ENCODE results near the gene NFIX.
A peak's percentile ranks its signal among the peaks of the same experiment; 100 is the strongest.

NFIX gene

GRCh38 chr19:13070425-13071140 lies 75.3 kb downstream of the NFIX start:
- H3K9ac ChIP-seq (ENCODE audit: low read length in 2 of 2): peak overlapping the region in 1 of 2 donors; percentile 29
- no peaks in the 10 kb centered on the region for H3K9me3 ChIP-seq (ENCODE audit: control insufficient read depth in 2 of 2, low read length in 2 of 2)
- no peak overlapping the region for H3K4me3 ChIP-seq (ENCODE audit: low read length in 2 of 2)
- H3K4me1 ChIP-seq (ENCODE audit: control insufficient read depth, insufficient read depth, low read length): peaks cover 75% of the 10 kb centered on the region
- H3K27me3 ChIP-seq (ENCODE audit: control insufficient read depth in 1 of 2, insufficient read depth in 2 of 2, low read length in 2 of 2): no peaks in the 10 kb centered on the region
- no peak overlapping the region for H3K27ac ChIP-seq (ENCODE audit: low read length)
- peaks cover 11 to 20% of the 10 kb centered on the region in 2 donors for H3K36me3 ChIP-seq (ENCODE audit: control insufficient read depth in 2 of 2, insufficient read depth in 2 of 2, low read length in 2 of 2)

- peaks cover 22 to 27% of the 10 kb centered on the region in 2 donors for H3K36me3 ChIP-seq (ENCODE audit: control insufficient read depth in 2 of 2, insufficient read depth in 2 of 2, low read length in 2 of 2)
- no peak overlapping the region for H3K27ac ChIP-seq (ENCODE audit: low read length)
- peaks cover 75% of the 10 kb centered on the region for H3K4me1 ChIP-seq (ENCODE audit: control insufficient read depth, insufficient read depth, low read length)
- no peak overlapping the region for H3K9ac ChIP-seq (ENCODE audit: low read length in 2 of 2)
- H3K4me3 ChIP-seq (ENCODE audit: low read length in 2 of 2): no peak overlapping the region
- no peaks in the 10 kb centered on the region for H3K9me3 ChIP-seq (ENCODE audit: control insufficient read depth in 2 of 2, low read length in 2 of 2)
- no peaks in the 10 kb centered on the region for H3K27me3 ChIP-seq (ENCODE audit: control insufficient read depth in 1 of 2, insufficient read depth in 2 of 2, low read length in 2 of 2)
Measured at GRCh38 chr19:13071444-13072187, 76.3 kb downstream of the NFIX start.

- Histone ChIP-seq H3K27ac (ENCODE audit: low read length) (peak overlapping the region; percentile 6), H3K4me3 (ENCODE audit: low read length in 2 of 2) (no peak overlapping the region), H3K4me1 (ENCODE audit: control insufficient read depth, insufficient read depth, low read length) (peaks cover 75% of the 10 kb centered on the region), H3K27me3 (ENCODE audit: control insufficient read depth in 1 of 2, insufficient read depth in 2 of 2, low read length in 2 of 2) (no peaks in the 10 kb centered on the region), H3K36me3 (ENCODE audit: control insufficient read depth in 2 of 2, insufficient read depth in 2 of 2, low read length in 2 of 2) (peaks cover 23 to 29% of the 10 kb centered on the region in 2 donors), H3K9ac (ENCODE audit: low read length in 2 of 2) (no peak overlapping the region), H3K9me3 (ENCODE audit: control insufficient read depth in 2 of 2, low read length in 2 of 2) (no peaks in the 10 kb centered on the region)
Measured at GRCh38 chr19:13072188-13072908, 77.1 kb downstream of the NFIX start.

GRCh38 chr19:13073263-13073662 lies 78.0 kb downstream of the NFIX start:
- Histone ChIP-seq H3K4me3 (ENCODE audit: low read length in 2 of 2) (no peak overlapping the region), H3K9ac (ENCODE audit: low read length in 2 of 2) (no peak overlapping the region), H3K36me3 (ENCODE audit: control insufficient read depth in 2 of 2, insufficient read depth in 2 of 2, low read length in 2 of 2) (peaks cover 23 to 29% of the 10 kb centered on the region in 2 donors), H3K4me1 (ENCODE audit: control insufficient read depth, insufficient read depth, low read length) (peaks cover 75% of the 10 kb centered on the region), H3K9me3 (ENCODE audit: control insufficient read depth in 2 of 2, low read length in 2 of 2) (no peaks in the 10 kb centered on the region), H3K27me3 (ENCODE audit: control insufficient read depth in 1 of 2, insufficient read depth in 2 of 2, low read length in 2 of 2) (no peaks in the 10 kb centered on the region), H3K27ac (ENCODE audit: low read length) (no peak overlapping the region)

- Histone ChIP-seq H3K4me1 (ENCODE audit: control insufficient read depth, insufficient read depth, low read length) (peaks cover 75% of the 10 kb centered on the region), H3K9me3 (ENCODE audit: control insufficient read depth in 2 of 2, low read length in 2 of 2) (no peaks in the 10 kb centered on the region), H3K36me3 (ENCODE audit: control insufficient read depth in 2 of 2, insufficient read depth in 2 of 2, low read length in 2 of 2) (peaks cover 23 to 29% of the 10 kb centered on the region in 2 donors), H3K9ac (ENCODE audit: low read length in 2 of 2) (no peak overlapping the region), H3K4me3 (ENCODE audit: low read length in 2 of 2) (no peak overlapping the region), H3K27ac (ENCODE audit: low read length) (no peak overlapping the region), H3K27me3 (ENCODE audit: control insufficient read depth in 1 of 2, insufficient read depth in 2 of 2, low read length in 2 of 2) (no peaks in the 10 kb centered on the region)
Measured at GRCh38 chr19:13074378-13074777, 79.1 kb downstream of the NFIX start.

GRCh38 chr19:13076320-13076719 lies 81.0 kb downstream of the NFIX start:
- H3K9ac ChIP-seq (ENCODE audit: low read length in 2 of 2): no peak overlapping the region
- H3K27me3 ChIP-seq (ENCODE audit: control insufficient read depth in 1 of 2, insufficient read depth in 2 of 2, low read length in 2 of 2): no peaks in the 10 kb centered on the region
- peaks cover 23 to 32% of the 10 kb centered on the region in 2 donors for H3K36me3 ChIP-seq (ENCODE audit: control insufficient read depth in 2 of 2, insufficient read depth in 2 of 2, low read length in 2 of 2)
- peak overlapping the region; percentile 80 for H3K27ac ChIP-seq (ENCODE audit: low read length)
- no peaks in the 10 kb centered on the region for H3K9me3 ChIP-seq (ENCODE audit: control insufficient read depth in 2 of 2, low read length in 2 of 2)
- no peak overlapping the region for H3K4me3 ChIP-seq (ENCODE audit: low read length in 2 of 2)
- H3K4me1 ChIP-seq (ENCODE audit: control insufficient read depth, insufficient read depth, low read length): peaks cover 64% of the 10 kb centered on the region

- no peak overlapping the region for H3K9ac ChIP-seq (ENCODE audit: low read length in 2 of 2)
- no peak overlapping the region for H3K4me3 ChIP-seq (ENCODE audit: low read length in 2 of 2)
- peaks cover 23 to 36% of the 10 kb centered on the region in 2 donors for H3K36me3 ChIP-seq (ENCODE audit: control insufficient read depth in 2 of 2, insufficient read depth in 2 of 2, low read length in 2 of 2)
- H3K27ac ChIP-seq (ENCODE audit: low read length): peak overlapping the region; percentile 80
- H3K9me3 ChIP-seq (ENCODE audit: control insufficient read depth in 2 of 2, low read length in 2 of 2): no peaks in the 10 kb centered on the region
- no peaks in the 10 kb centered on the region for H3K27me3 ChIP-seq (ENCODE audit: control insufficient read depth in 1 of 2, insufficient read depth in 2 of 2, low read length in 2 of 2)
- H3K4me1 ChIP-seq (ENCODE audit: control insufficient read depth, insufficient read depth, low read length): peaks cover 65% of the 10 kb centered on the region
Measured at GRCh38 chr19:13076787-13077186, 81.5 kb downstream of the NFIX start.

- Histone ChIP-seq H3K9ac (ENCODE audit: low read length in 2 of 2) (no peak overlapping the region), H3K4me3 (ENCODE audit: low read length in 2 of 2) (no peak overlapping the region), H3K36me3 (ENCODE audit: control insufficient read depth in 2 of 2, insufficient read depth in 2 of 2, low read length in 2 of 2) (peaks cover 23 to 36% of the 10 kb centered on the region in 2 donors), H3K4me1 (ENCODE audit: control insufficient read depth, insufficient read depth, low read length) (peaks cover 65% of the 10 kb centered on the region), H3K9me3 (ENCODE audit: control insufficient read depth in 2 of 2, low read length in 2 of 2) (no peaks in the 10 kb centered on the region), H3K27ac (ENCODE audit: low read length) (peak overlapping the region; percentile 80), H3K27me3 (ENCODE audit: control insufficient read depth in 1 of 2, insufficient read depth in 2 of 2, low read length in 2 of 2) (no peaks in the 10 kb centered on the region)
Measured at GRCh38 chr19:13077240-13077639, 82.0 kb downstream of the NFIX start.

- no peak overlapping the region for H3K4me3 ChIP-seq (ENCODE audit: low read length in 2 of 2)
- no peaks in the 10 kb centered on the region for H3K27me3 ChIP-seq (ENCODE audit: control insufficient read depth in 1 of 2, insufficient read depth in 2 of 2, low read length in 2 of 2)
- H3K4me1 ChIP-seq (ENCODE audit: control insufficient read depth, insufficient read depth, low read length): peaks cover 67% of the 10 kb centered on the region
- H3K27ac ChIP-seq (ENCODE audit: low read length): peak overlapping the region; percentile 80
- H3K36me3 ChIP-seq (ENCODE audit: control insufficient read depth in 2 of 2, insufficient read depth in 2 of 2, low read length in 2 of 2): peaks cover 23 to 35% of the 10 kb centered on the region in 2 donors
- H3K9me3 ChIP-seq (ENCODE audit: control insufficient read depth in 2 of 2, low read length in 2 of 2): no peaks in the 10 kb centered on the region
- H3K9ac ChIP-seq (ENCODE audit: low read length in 2 of 2): peak overlapping the region in 1 of 2 donors; percentile 3
Measured at GRCh38 chr19:13078381-13078780, 83.1 kb downstream of the NFIX start.

- peak overlapping the region; percentile 80 for H3K27ac ChIP-seq (ENCODE audit: low read length)
- H3K4me1 ChIP-seq (ENCODE audit: control insufficient read depth, insufficient read depth, low read length): peaks cover 65% of the 10 kb centered on the region
- H3K9ac ChIP-seq (ENCODE audit: low read length in 2 of 2): peak overlapping the region; percentile 46 to 47
Measured at GRCh38 chr19:13078897-13079541, 83.7 kb downstream of the NFIX start.

More at GRCh38 chr19:13078897-13079541, 83.7 kb downstream of the NFIX start:
- H3K27me3 ChIP-seq (ENCODE audit: control insufficient read depth in 1 of 2, insufficient read depth in 2 of 2, low read length in 2 of 2): no peaks in the 10 kb centered on the region
- H3K4me3 ChIP-seq (ENCODE audit: low read length in 2 of 2): no peak overlapping the region
- no peaks in the 10 kb centered on the region for H3K9me3 ChIP-seq (ENCODE audit: control insufficient read depth in 2 of 2, low read length in 2 of 2)
- H3K36me3 ChIP-seq (ENCODE audit: control insufficient read depth in 2 of 2, insufficient read depth in 2 of 2, low read length in 2 of 2): peaks cover 19 to 34% of the 10 kb centered on the region in 2 donors

Measured in stomach smooth muscle (tissue), 2 donors.